GM12878 (cell line): ENCODE measurements around the gene SULT1C3. TPM values are rescaled to one million over a fixed set of nuclear protein-coding genes. Genes with fewer than 3 reads are reported as not detected.

Source experiments
- ATAC-seq: fragments of 200-7000 bp; cut with Tn5 transposase; 3 replicates; pipeline ENCODE4 v1.9.1; 2020; ENCODE audit warnings: mild to moderate bottlenecking, moderate library complexity
- BruUV-seq: library from RNA; stranded (reverse); fragments of 400-500 nt; replicated peaks from 2 replicates; lab custom pipeline; 2021; lab: Mats Ljungman, UMichigan
- CTCF ChIA-PET: fragments of 300-600 bp; sonication (Branson Sonifier 250); formaldehyde crosslinking; extraction: SDS; loops from one replicate; lab custom pipeline; 2021; ENCODE audit warnings: inconsistent platforms; lab: Yijun Ruan, JAX
- POLR2A ChIA-PET: fragments of 350-600 bp; formaldehyde crosslinking; extraction: SDS; loops from one replicate; lab custom pipeline; 2021; ENCODE audit warnings: inconsistent platforms; lab: Charles Lee
- RAD21 ChIA-PET: fragments of 300-600 bp; sonication (Branson Sonifier 250); formaldehyde crosslinking; loops from one replicate; lab custom pipeline; 2023; ENCODE audit warnings: antibody characterized with exemption; ENCODE audit not compliant: unreplicated experiment; lab: Charles Lee
- SMC1A ChIA-PET: fragments of 300-600 bp; sonication (Branson Sonifier 250); formaldehyde crosslinking; loops from one replicate; lab custom pipeline; 2023; ENCODE audit not compliant: unreplicated experiment, uncharacterized antibody; lab: Charles Lee
- DNase-seq: peaks from one replicate; pipeline ENCODE4 v3.0.0-alpha.2; 2011; ENCODE audit warnings: low read depth, low spot score
- FAIRE-seq: peaks from 3 replicates; lab custom pipeline; 2011; peaks lifted over from hg19 to GRCh38; lab: Jason Lieb, UNC
- H2AFZ ChIP-seq: 2 replicates; pipeline ENCODE4 v1.6.0; 2011; ENCODE audit warnings: low read depth, low read length, control low read depth; ENCODE audit not compliant: control insufficient read depth
- H3K27ac ChIP-seq: 2 replicates; pipeline ENCODE4 v1.5.1; 2011; ENCODE audit warnings: control low read depth; ENCODE audit not compliant: control insufficient read depth, insufficient read depth
- H3K27me3 ChIP-seq, 2 experiments: replicated peaks in 1 of 2; 2 replicates each; pipeline versions ENCODE4 v1.6.0 to v1.6.1; 2011; ENCODE audit warnings: low read length in 1 of 2; ENCODE audit not compliant: control insufficient read depth in 2 of 2, insufficient read depth in 2 of 2
- H3K36me3 ChIP-seq, 2 experiments: 2 replicates each; pipeline ENCODE4 v1.5.1; 2011; ENCODE audit warnings: low read length in 1 of 2; ENCODE audit not compliant: control insufficient read depth in 2 of 2, insufficient read depth in 2 of 2
- H3K4me1 ChIP-seq: 2 replicates; pipeline ENCODE4 v1.6.1; 2011; ENCODE audit warnings: mild to moderate bottlenecking, low read length, moderate library complexity, mixed read lengths; ENCODE audit not compliant: control insufficient read depth, insufficient read depth
- H3K4me2 ChIP-seq: 2 replicates; pipeline ENCODE4 v1.6.0; 2011; ENCODE audit warnings: control low read depth; ENCODE audit not compliant: control insufficient read depth, insufficient read depth
- H3K4me3 ChIP-seq: fragments of 200-600 bp; sonication (generic); 2 replicates; pipeline ENCODE4 v1.5.1; 2016
- H3K79me2 ChIP-seq: 2 replicates; pipeline ENCODE4 v1.6.0; 2011; ENCODE audit warnings: low read length; ENCODE audit not compliant: control insufficient read depth, insufficient read depth
- H3K9ac ChIP-seq: 2 replicates; pipeline ENCODE4 v1.8.0; 2011; ENCODE audit warnings: low read length, control low read depth, mixed read lengths; ENCODE audit not compliant: control insufficient read depth, insufficient read depth
- H3K9me3 ChIP-seq: replicated peaks from 3 replicates; pipeline ENCODE4 v1.5.1; 2011; ENCODE audit warnings: mild to moderate bottlenecking, low read length; ENCODE audit not compliant: control insufficient read depth, insufficient read depth
- H4K20me1 ChIP-seq: 2 replicates; pipeline ENCODE4 v1.6.0; 2011; ENCODE audit not compliant: control insufficient read depth, insufficient read depth
- BCL3 ChIP-seq: IDR thresholded peaks from 2 replicates; pipeline ENCODE4 v1.6.1; 2011; ENCODE audit warnings: borderline replicate concordance, low read depth, mild to moderate bottlenecking, moderate library complexity, low read length; ENCODE audit not compliant: insufficient read depth, poor library complexity, severe bottlenecking
- E2F4 ChIP-seq: IDR thresholded peaks from 2 replicates; pipeline ENCODE4 v1.6.1; 2012; ENCODE audit warnings: low read depth, low read length, improper control_type of control experiment
- E2F8 ChIP-seq: fragments of 450-650 bp; IDR thresholded peaks from 2 replicates; pipeline ENCODE4 v1.6.1; 2018; ENCODE audit warnings: mild to moderate bottlenecking, low read depth, moderate library complexity; ENCODE audit not compliant: partially characterized antibody
- EED ChIP-seq: sonication (generic); IDR thresholded peaks from 2 replicates; pipeline ENCODE4 v1.6.1; 2016; ENCODE audit warnings: antibody characterized with exemption, low read depth
- HSF1 ChIP-seq: fragments of 150-350 bp; IDR thresholded peaks from 2 replicates; pipeline ENCODE4 v1.6.1; 2014; ENCODE audit warnings: mild to moderate bottlenecking, low read depth, low read length
- MYB ChIP-seq: fragments of 150-350 bp; IDR thresholded peaks from 2 replicates; pipeline ENCODE4 v1.6.1; 2014; ENCODE audit warnings: mild to moderate bottlenecking, low read depth, low read length, borderline replicate concordance
- NFYA ChIP-seq: IDR thresholded peaks from 2 replicates; pipeline ENCODE4 v1.6.1; 2011; ENCODE audit warnings: low read depth, mild to moderate bottlenecking, low read length, improper control_type of control experiment, borderline replicate concordance
- NRF1 ChIP-seq: conservative IDR thresholded peaks from 2 replicates; pipeline ENCODE4 v1.6.1; 2011; ENCODE audit warnings: mild to moderate bottlenecking, low read depth, low read length, improper control_type of control experiment
- POLR2A ChIP-seq: IDR thresholded peaks from 2 replicates; pipeline ENCODE4 v1.6.1; 2011; ENCODE audit warnings: low read depth, mild to moderate bottlenecking, low read length
- RB1 ChIP-seq: fragments of 450-650 bp; formaldehyde crosslinking; IDR thresholded peaks from 2 replicates; pipeline ENCODE4 v1.6.1; 2017; ENCODE audit warnings: mild to moderate bottlenecking, borderline replicate concordance
- RBBP5 ChIP-seq: fragments of 200-600 bp; sonication (generic); conservative IDR thresholded peaks from 2 replicates; pipeline ENCODE4 v1.6.1; 2016
- SP1 ChIP-seq: IDR thresholded peaks from one replicate; pipeline ENCODE4 v1.6.1; 2011; ENCODE audit warnings: low read depth, low read length
- TARDBP ChIP-seq: IDR thresholded peaks from 2 replicates; pipeline ENCODE4 v1.6.1; 2016; ENCODE audit warnings: borderline replicate concordance
- YY1 ChIP-seq: IDR thresholded peaks from 2 replicates; pipeline ENCODE4 v1.6.1; 2011; ENCODE audit warnings: low read depth, mild to moderate bottlenecking, low read length
- ZNF384 ChIP-seq: IDR thresholded peaks from 2 replicates; pipeline ENCODE4 v1.6.1; 2012; ENCODE audit warnings: low read depth, mild to moderate bottlenecking, low read length, improper control_type of control experiment, borderline replicate concordance
- WGBS: methylation state at CpG from one replicate; pipeline ENCODE4 v1.1.6; 2016; ENCODE audit warnings: low lambda C conversion rate; ENCODE audit not compliant: insufficient replicate concordance, insufficient coverage; ENCODE audit errors: missing lambda C conversion rate; 5-methylcytosine and 5-hydroxymethylcytosine counted together
- in situ Hi-C: fragments of 300-500 bp; cut with MboI; formaldehyde crosslinking; loops from 9 replicates; pipeline ENCODE4 v1.14.3; 2018; ENCODE audit warnings: mixed read lengths
- intact Hi-C: fragments of 100-400 bp; cut with micrococcal nuclease; formaldehyde crosslinking; loops from one replicate; pipeline ENCODE4 v1.14.2; 2022; ENCODE audit not compliant: unreplicated experiment
- polyA plus RNA-seq, 11 experiments: library from polyadenylated mRNA; depleted of rRNA in 4 of 11; unstranded in 6 of 11; stranded (reverse) in 5 of 11; fragments of >200 nt; fragmentation: Nextera tagmentation in 4 of 11; fragmentation: Illumina TruSeq in 1 of 11; extraction: Ambion mirVana in 4 of 11; extraction: Trizol in 1 of 11; gene quantifications; 1 replicate in 1 of 11; 2 replicates in 10 of 11; pipeline versions ENCODE4 v1.2.1 to v1.2.3, GENCODE V29; 2011 to 2016; ENCODE audit warnings: inconsistent platforms in 2 of 11, missing spikeins in 2 of 11, low read depth in 1 of 11
- total RNA-seq, 4 experiments: library from RNA; depleted of rRNA in 3 of 4; stranded (reverse); fragments of >200 nt in 3 of 4; fragmentation: Illumina TruSeq in 1 of 4; extraction: Trizol in 1 of 4; gene quantifications; 2 replicates each; pipeline versions ENCODE4 v1.2.1 to v1.2.3, GENCODE V29; 2013 to 2021

SULT1C3 gene
- total and polyA plus RNA-seq, 10 of the 15 experiments (the other 5 are each of a cell fraction or from before 2014, with no cell fraction given) = not detected

GRCh38 chr2:108297436-108298141, 57.8 kb downstream of the SULT1C3 start:
- ChIA-PET POLR2A (interaction anchor here (0.6 kb wide), 1 partner anchor 10 kb away, joined by 4 read pairs; no protein-coding TSS in a partner anchor), RAD21 (no interaction called here), SMC1A (interaction anchor here (0.7 kb wide), 1 partner anchor 25 kb away, joined by 3 read pairs; no protein-coding TSS in a partner anchor), CTCF (no interaction called here)
- Histone ChIP-seq H3K79me2 (no peaks in the 10 kb centered on the region), H2AFZ (no peak overlapping the region), H4K20me1 (no peaks in the 10 kb centered on the region), H3K9ac (no peak overlapping the region), H3K9me3 (no peaks in the 10 kb centered on the region), H3K4me1 (no peaks in the 10 kb centered on the region), H3K27ac (no peak overlapping the region), H3K4me3 (no peak overlapping the region), H3K27me3 (peaks cover 0 to 3% of the 10 kb centered on the region in 2 experiments; a peak in 1 of 4 replicates), H3K36me3 (no peaks in the 10 kb centered on the region), H3K4me2 (no peak overlapping the region)
- ATAC-seq = no peak; the same call in 2 of the 3 replicates
- intact Hi-C loops = no loop called here
- no peak for DNase-seq
- 20% methylated on average over 9 of the region's 9 CpGs for WGBS
- FAIRE-seq = no peak
- BruUV-seq = no TSS peak
- in situ Hi-C loops = no loop called here
- TF ChIP-seq E2F4 (no peak), POLR2A (no peak), EED (no peak), RBBP5 (no peak), BCL3 (no peak), MYB (no peak), ZNF384 (no peak), YY1 (no peak), TARDBP (no peak), HSF1 (no peak), E2F8 (no peak), RB1 (no peak), NRF1 (no peak), NFYA (no peak), SP1 (no peak)
